Heart right ventricle (tissue), 16 donors: Measurements from ENCODE around the gene ETNK1. TPM values are rescaled to one million over a fixed set of nuclear protein-coding genes. Genes with fewer than 3 reads are reported as not detected.

Experiments used
- ATAC-seq, 8 donors: fragments of 200-7000 bp; cut with Tn5 transposase; one replicate each; pipeline ENCODE4 v1.9.1; 2020; ENCODE audit warnings: mild to moderate bottlenecking in 8 of 8, moderate library complexity in 8 of 8, moderate number of reproducible peaks in 1 of 8
- DNase-seq, 2 donors: peaks; one replicate each; pipeline ENCODE4 v3.0.0-alpha.2; 2020
- H3K27ac ChIP-seq, 10 donors: fragments of 200-600 bp; sonication (generic) in 2 of 10; one replicate each; pipeline versions ENCODE4 v1.5.0 to v1.8.0; 2020 to 2022; ENCODE audit warnings: mild to moderate bottlenecking in 3 of 10
- H3K27me3 ChIP-seq, 7 donors: fragments of 200-600 bp; one replicate each; pipeline ENCODE4 v1.8.0; 2021 to 2022; ENCODE audit warnings: mild to moderate bottlenecking in 2 of 7
- H3K36me3 ChIP-seq, 9 donors: fragments of 200-600 bp; sonication (generic) in 1 of 9; one replicate each; pipeline versions ENCODE4 v1.5.0 to v1.8.0; 2020 to 2022; ENCODE audit warnings: mild to moderate bottlenecking in 2 of 9
- H3K4me1 ChIP-seq, 9 donors: fragments of 200-600 bp; sonication (generic) in 1 of 9; one replicate each; pipeline versions ENCODE4 v1.5.0 to v1.8.0; 2020 to 2022; ENCODE audit warnings: mild to moderate bottlenecking in 4 of 9
- H3K4me3 ChIP-seq, 10 donors: fragments of 200-600 bp; sonication (generic) in 2 of 10; one replicate each; pipeline versions ENCODE4 v1.5.0 to v1.8.0; 2020 to 2022; ENCODE audit warnings: mild to moderate bottlenecking in 7 of 10, moderate library complexity in 2 of 10
- H3K9me3 ChIP-seq, 11 donors: fragments of 200-600 bp in 10 of 11; sonication (generic) in 2 of 11; one replicate each; pipeline versions ENCODE4 v1.5.0 to v1.8.0; 2013 to 2022; ENCODE audit warnings: mild to moderate bottlenecking in 2 of 11, control low read depth in 1 of 11, moderate library complexity in 1 of 11
- WGBS, 2 donors: extraction: QIAGEN DNeasy Blood & Tissue Kit; methylation state at CpG; one replicate each; pipeline ENCODE4 v1.1.7; 2013; ENCODE audit warnings: inconsistent platforms in 1 of 2; 5-methylcytosine and 5-hydroxymethylcytosine counted together
- intact Hi-C, 10 donors: fragments of 100-400 bp; cut with DNase I; formaldehyde crosslinking; loops; one replicate each; pipeline versions ENCODE4 v1.11.1 to v1.14.2; 2022
- polyA plus RNA-seq, 2 donors: library from polyadenylated mRNA; stranded (reverse); fragments of 200-250 nt; gene quantifications; one replicate each; pipeline ENCODE4 v1.2.3, GENCODE V29; 2013
- total RNA-seq, 10 donors: library from RNA; stranded (reverse); fragmentation: NEBNext Ultra II Directional in 3 of 10; extraction: Animal tissue kit (Norgen Biotek cat#: 25700) in 3 of 10; gene quantifications; one replicate each; pipeline versions ENCODE4 v1.2.1 to v1.2.4, GENCODE V29; 2021 to 2023
- TF ChIP-seq, protein P1 (sequence below), 9 donors: fragments of 200-600 bp; sonication (generic) in 2 of 9; IDR thresholded peaks; one replicate each; pipeline versions ENCODE4 v1.5.0 to v1.8.0; 2021 to 2022; ENCODE audit warnings: antibody characterized with exemption in 9 of 9, mild to moderate bottlenecking in 5 of 9, moderate library complexity in 1 of 9
- donor health status: Arrhythmogenic right ventricular cardiomyopathy.
- donor health status: ischemic (EF 13 %, LVEDD 7.1; RV severe dilation, severe dysfunction).
- donor health status: healthy with polysubstance abuse.
- donor health status: DM: no; HTN: yes; CAD: no.
- donor health status: DM: no; HTN: no; CAD: no.
- donor health status: ischemic (EF 25% LVEDD 6.9; RV normal size, moderate dysfunction).
- donor health status: ischemic (EF 25% LVEDD 5.7; RV mildly dilated, moderate dysfunction).
- donor health status: healthy.
- donor health status: DM: yes; HTN: yes; CAD: no.
- donor health status: Ischemic cardiomyopathy.
- donor health status: ischemic (EF 35%, LVEDD 5.7; RV mildly dilated, moderate dysfunction).
- donor health status: nonischemic (EF 11% LVEDD 7.7; RV severe dilation, severe dysfunction).
- donor health status: DM: yes; HTN: yes; CAD: no.
- donor health status: PGD.
- donor health status: ischemic (EF 29% LVEDD 5.4; RV normal size, mild dysfunction).
- donor health status: nonischemic (EF 23%, LVEDD 6.1; RV moderate dilation, normal function).

Gene ETNK1
- total and polyA plus RNA-seq, 12 donors = 4.8 to 26.6 (median 17.0) TPM

DNA sequence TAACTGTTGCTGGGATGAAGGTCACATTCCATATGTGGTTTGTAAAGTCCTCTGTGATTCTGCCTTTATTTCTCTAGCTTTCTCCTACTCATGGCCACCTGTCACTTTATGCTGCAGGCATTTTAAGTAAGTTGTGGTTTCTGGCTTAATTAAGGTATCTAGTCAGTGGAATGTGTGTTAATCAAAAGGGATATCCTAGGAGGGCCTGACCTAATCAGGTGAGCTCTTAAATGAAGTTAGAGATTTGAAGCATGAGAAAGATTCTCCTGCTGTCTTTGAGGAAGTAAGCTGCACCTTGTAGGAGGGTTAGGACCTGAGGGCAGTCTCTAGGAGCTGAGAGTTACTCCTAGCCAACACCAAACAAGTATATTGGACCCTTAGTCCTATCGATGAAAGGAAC is 90.3 kb downstream of the ETNK1 start:
- H3K9me3 ChIP-seq = no peaks in the 10 kb centered on the region
- whole genome bisulfite sequencing, 2 donors = 96 to 100% methylated on average over 1 of the region's 1 CpG
- intact Hi-C loops = no loop called here
- DNase-seq (no peak), ATAC-seq (no peak)
- H3K36me3 ChIP-seq = no peaks in the 10 kb centered on the region
- H3K27ac ChIP-seq = no peak overlapping the region
- H3K27me3 ChIP-seq = no peaks in the 10 kb centered on the region
- H3K4me1 ChIP-seq = no peaks in the 10 kb centered on the region
- H3K4me3 ChIP-seq = no peak overlapping the region
- TF ChIP-seq, protein P1, sequence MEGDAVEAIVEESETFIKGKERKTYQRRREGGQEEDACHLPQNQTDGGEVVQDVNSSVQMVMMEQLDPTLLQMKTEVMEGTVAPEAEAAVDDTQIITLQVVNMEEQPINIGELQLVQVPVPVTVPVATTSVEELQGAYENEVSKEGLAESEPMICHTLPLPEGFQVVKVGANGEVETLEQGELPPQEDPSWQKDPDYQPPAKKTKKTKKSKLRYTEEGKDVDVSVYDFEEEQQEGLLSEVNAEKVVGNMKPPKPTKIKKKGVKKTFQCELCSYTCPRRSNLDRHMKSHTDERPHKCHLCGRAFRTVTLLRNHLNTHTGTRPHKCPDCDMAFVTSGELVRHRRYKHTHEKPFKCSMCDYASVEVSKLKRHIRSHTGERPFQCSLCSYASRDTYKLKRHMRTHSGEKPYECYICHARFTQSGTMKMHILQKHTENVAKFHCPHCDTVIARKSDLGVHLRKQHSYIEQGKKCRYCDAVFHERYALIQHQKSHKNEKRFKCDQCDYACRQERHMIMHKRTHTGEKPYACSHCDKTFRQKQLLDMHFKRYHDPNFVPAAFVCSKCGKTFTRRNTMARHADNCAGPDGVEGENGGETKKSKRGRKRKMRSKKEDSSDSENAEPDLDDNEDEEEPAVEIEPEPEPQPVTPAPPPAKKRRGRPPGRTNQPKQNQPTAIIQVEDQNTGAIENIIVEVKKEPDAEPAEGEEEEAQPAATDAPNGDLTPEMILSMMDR (IDR thresholded peaks at IDR 0.05) = no peak

DNA sequence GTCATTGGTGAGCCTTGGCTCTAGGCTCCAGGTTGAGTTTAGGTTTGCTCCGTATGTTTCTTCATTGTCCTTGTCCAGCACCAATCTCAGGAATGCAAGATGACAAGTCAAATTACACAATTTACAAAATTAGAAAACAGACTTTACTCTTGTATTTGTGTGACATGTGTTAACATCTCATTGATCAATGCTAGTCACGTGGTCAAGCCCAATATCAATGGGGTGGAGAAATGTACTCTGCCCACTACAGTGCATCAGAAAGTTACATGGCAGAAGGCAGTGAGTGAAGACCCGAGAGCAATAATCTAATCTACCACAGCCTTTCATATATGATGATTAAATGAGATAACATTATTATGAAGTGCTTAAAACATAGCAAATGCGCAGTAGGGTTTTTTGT is 94.8 kb downstream of the ETNK1 start:
- Histone ChIP-seq H3K9me3 (no peaks in the 10 kb centered on the region), H3K27me3 (no peaks in the 10 kb centered on the region), H3K4me3 (no peak overlapping the region), H3K36me3 (no peaks in the 10 kb centered on the region), H3K4me1 (no peaks in the 10 kb centered on the region), H3K27ac (no peak overlapping the region)
- TF ChIP-seq, protein P1 (IDR thresholded peaks at IDR 0.05) = no peak
- WGBS, 2 donors = 85 to 86% methylated on average over 4 of the region's 4 CpGs
- no peak for ATAC-seq
- intact Hi-C loops = loop anchor here in 1 of 10 donors (10.0 kb wide), 1 partner anchor 105 kb away; no protein-coding TSS in a partner anchor
- DNase-seq = no peak

- TF ChIP-seq, protein P1 (IDR thresholded peaks at IDR 0.05) = no peak
- H3K4me1 ChIP-seq = no peaks in the 10 kb centered on the region
- no peaks in the 10 kb centered on the region for H3K27me3 ChIP-seq
- H3K4me3 ChIP-seq = no peak overlapping the region
- DNase-seq (no peak), ATAC-seq (no peak)
- no peak overlapping the region for H3K27ac ChIP-seq
- intact Hi-C loops = loop anchor here in 1 of 10 donors (10.0 kb wide), 1 partner anchor 103 kb away; no protein-coding TSS in a partner anchor
- H3K9me3 ChIP-seq = no peaks in the 10 kb centered on the region
- H3K36me3 ChIP-seq = no peaks in the 10 kb centered on the region
- WGBS, 2 donors = 77 to 89% methylated on average over 2 of the region's 2 CpGs
Observed at GRCh38 chr12:22722081-22722480, 97.1 kb downstream of the ETNK1 start.

GRCh38 chr12:22722779-22723178 is 97.8 kb downstream of the ETNK1 start:
- intact Hi-C loops = loop anchor here in 1 of 10 donors (10.0 kb wide), 1 partner anchor 102 kb away; no protein-coding TSS in a partner anchor
- no peaks in the 10 kb centered on the region for H3K36me3 ChIP-seq
- no peaks in the 10 kb centered on the region for H3K4me1 ChIP-seq
- TF ChIP-seq, protein P1 (IDR thresholded peaks at IDR 0.05) = no peak
- no peaks in the 10 kb centered on the region for H3K27me3 ChIP-seq
- DNase-seq = no peak
- no peak for ATAC-seq
- no peak overlapping the region for H3K27ac ChIP-seq
- 77 to 84% methylated on average over 1 of the region's 1 CpG for WGBS, 2 donors
- H3K4me3 ChIP-seq = no peak overlapping the region
- no peaks in the 10 kb centered on the region for H3K9me3 ChIP-seq
